Ovary (tissue), 9 donors: ENCODE data around the gene MMP10. TPM values are rescaled to one million over a fixed set of nuclear protein-coding genes. Genes with fewer than 3 reads are reported as not detected.

Experiments
- DNase-seq, 5 donors: peaks; one replicate each; pipeline ENCODE4 v3.0.0-alpha.2; 2019 to 2020
- H3K27ac ChIP-seq, 2 donors: fragments of 200-600 bp; one replicate each; pipeline versions ENCODE4 v1.5.1 to v1.8.0; 2019 to 2022
- H3K27me3 ChIP-seq: fragments of 200-600 bp; one replicate; pipeline ENCODE4 v1.8.0; 2022
- H3K36me3 ChIP-seq: fragments of 200-600 bp; sonication (generic); one replicate; pipeline ENCODE4 v1.5.1; 2019
- H3K4me1 ChIP-seq: one replicate; pipeline ENCODE4 v1.8.1; 2013; ENCODE audit warnings: mild to moderate bottlenecking, moderate library complexity; ENCODE audit not compliant: insufficient read depth
- H3K4me3 ChIP-seq: fragments of 200-600 bp; sonication (generic); one replicate; pipeline ENCODE4 v1.5.1; 2017
- H3K9me3 ChIP-seq, 2 donors: fragments of 200-600 bp in 1 of 2; sonication (generic) in 1 of 2; one replicate each; pipeline versions ENCODE4 v1.5.1 to v1.8.1; 2013 to 2019; ENCODE audit warnings: mild to moderate bottlenecking in 1 of 2, moderate library complexity in 1 of 2
- EP300 ChIP-seq: sonication (generic); formaldehyde crosslinking; IDR thresholded peaks from one replicate; pipeline ENCODE4 v1.6.1; 2017; ENCODE audit warnings: antibody characterized with exemption
- POLR2A ChIP-seq: fragments of 450-650 bp; IDR thresholded peaks from one replicate; pipeline ENCODE4 v1.6.1; 2017; ENCODE audit warnings: antibody characterized with exemption, mild to moderate bottlenecking, moderate library complexity
- WGBS, 3 donors: extraction: QIAGEN DNeasy Blood & Tissue Kit in 1 of 3; methylation state at CpG; one replicate each; pipeline versions ENCODE4 v1.1.5 to v1.1.7; 2013 to 2017; 5-methylcytosine and 5-hydroxymethylcytosine counted together
- intact Hi-C, 4 donors: fragments of 100-400 bp; cut with DNase I; formaldehyde crosslinking; loops; one replicate each; pipeline versions ENCODE4 v1.11.0 to v1.15.1; 2022 to 2023
- polyA plus RNA-seq, 2 donors: library from polyadenylated mRNA; stranded (reverse); fragments of 200-250 nt in 1 of 2; fragments of 350-450 nt in 1 of 2; fragmentation: Illumina TruSeq in 1 of 2; extraction: RNeasy Lipid Tissue Mini Kit (QIAGEN cat#74804) in 1 of 2; gene quantifications; one replicate each; pipeline ENCODE4 v1.2.3, GENCODE V29; 2013 to 2014
- total RNA-seq, 7 donors: library from RNA; depleted of rRNA in 2 of 7; stranded (reverse); fragments of >200 nt in 2 of 7; fragmentation: NEBNext Ultra II Directional in 3 of 7; extraction: Animal tissue kit (Norgen Biotek cat#: 25700) in 3 of 7; gene quantifications; one replicate each; pipeline versions ENCODE4 v1.1.0 to v1.2.4, GENCODE V29; 2016 to 2023
- TF ChIP-seq, protein P1 (sequence below), 3 donors: fragments of 450-650 bp in 2 of 3; fragments of 200-600 bp in 1 of 3; IDR thresholded peaks; one replicate each; pipeline versions ENCODE4 v1.5.1 to v1.8.0; 2016 to 2022; ENCODE audit warnings: antibody characterized with exemption in 3 of 3, mild to moderate bottlenecking in 1 of 3
- donor health status: DM: no; HTN: no; CAD: no; lungs with moderate emphysema.
- donor health status: DM: no; HTN: no; CAD: no.
- donor health status: Bipolar disorder and iron deficiency.
- donor health status: DM: yes; HTN: yes; CAD: no.
- donor health status: DM: no; HTN: no; CAD: no.
- donor health status: DM: yes; HTN: yes; CAD: no.

The MMP10 gene
- total and polyA plus RNA-seq, 9 donors, result 0.61 to 1.1 TPM; not detected in 7

DNA sequence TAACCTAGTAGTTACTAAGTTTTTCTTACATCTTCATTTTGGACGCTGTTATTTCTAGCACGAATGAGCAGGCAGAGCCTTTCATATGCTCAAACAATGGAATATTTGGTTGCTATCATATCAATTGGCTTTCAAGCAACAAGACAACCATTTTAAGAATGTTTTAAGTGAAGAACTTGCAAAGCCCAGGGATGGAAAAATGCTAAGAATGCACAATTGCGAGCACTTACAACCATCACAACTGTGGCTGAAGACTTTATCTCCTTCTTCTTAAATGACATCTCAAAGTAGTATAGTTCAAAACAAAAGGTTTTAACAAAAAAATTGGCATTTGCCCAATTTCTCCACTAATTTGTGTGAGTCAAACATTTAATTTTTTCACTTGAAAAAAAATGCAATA, 25.9 kb upstream of the MMP10 start:
- H3K4me1 ChIP-seq, result no peaks in the 10 kb centered on the region
- WGBS, 3 donors, result 17 to 47% (median 27%) methylated on average over 3 of the region's 3 CpGs
- DNase-seq, result no peak
- no peak overlapping the region for H3K27ac ChIP-seq
- H3K27me3 ChIP-seq, result no peaks in the 10 kb centered on the region
- no peaks in the 10 kb centered on the region for H3K9me3 ChIP-seq
- H3K4me3 ChIP-seq, result no peak overlapping the region
- H3K36me3 ChIP-seq, result no peaks in the 10 kb centered on the region
- intact Hi-C loops, result no loop called here
- TF ChIP-seq EP300, result no peak
- TF ChIP-seq POLR2A, result no peak
- TF ChIP-seq, protein P1, sequence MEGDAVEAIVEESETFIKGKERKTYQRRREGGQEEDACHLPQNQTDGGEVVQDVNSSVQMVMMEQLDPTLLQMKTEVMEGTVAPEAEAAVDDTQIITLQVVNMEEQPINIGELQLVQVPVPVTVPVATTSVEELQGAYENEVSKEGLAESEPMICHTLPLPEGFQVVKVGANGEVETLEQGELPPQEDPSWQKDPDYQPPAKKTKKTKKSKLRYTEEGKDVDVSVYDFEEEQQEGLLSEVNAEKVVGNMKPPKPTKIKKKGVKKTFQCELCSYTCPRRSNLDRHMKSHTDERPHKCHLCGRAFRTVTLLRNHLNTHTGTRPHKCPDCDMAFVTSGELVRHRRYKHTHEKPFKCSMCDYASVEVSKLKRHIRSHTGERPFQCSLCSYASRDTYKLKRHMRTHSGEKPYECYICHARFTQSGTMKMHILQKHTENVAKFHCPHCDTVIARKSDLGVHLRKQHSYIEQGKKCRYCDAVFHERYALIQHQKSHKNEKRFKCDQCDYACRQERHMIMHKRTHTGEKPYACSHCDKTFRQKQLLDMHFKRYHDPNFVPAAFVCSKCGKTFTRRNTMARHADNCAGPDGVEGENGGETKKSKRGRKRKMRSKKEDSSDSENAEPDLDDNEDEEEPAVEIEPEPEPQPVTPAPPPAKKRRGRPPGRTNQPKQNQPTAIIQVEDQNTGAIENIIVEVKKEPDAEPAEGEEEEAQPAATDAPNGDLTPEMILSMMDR (IDR thresholded peaks at IDR 0.05), result no peak

DNA sequence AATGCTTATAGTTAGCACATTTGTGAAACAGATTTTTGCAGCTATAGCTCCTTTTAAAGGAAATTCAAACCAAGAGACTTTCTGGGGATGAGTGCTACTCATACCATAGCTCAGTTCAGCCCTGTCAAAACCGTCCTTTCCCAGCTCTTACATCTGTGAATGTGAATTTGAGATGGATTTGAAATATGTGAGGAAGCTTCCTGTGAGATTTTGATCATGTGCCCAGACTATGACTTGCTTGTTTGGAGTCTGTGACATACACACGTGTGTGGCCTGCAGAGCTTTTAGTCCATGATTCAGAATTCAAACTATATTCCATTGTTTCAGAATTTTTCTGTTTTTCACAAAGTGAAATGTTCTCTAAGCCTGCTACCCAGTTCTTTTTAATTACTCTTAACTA, 21.9 kb upstream of the MMP10 start:
- Histone ChIP-seq H3K36me3 (no peaks in the 10 kb centered on the region), H3K4me1 (no peaks in the 10 kb centered on the region), H3K27me3 (no peaks in the 10 kb centered on the region), H3K27ac (no peak overlapping the region), H3K4me3 (no peak overlapping the region), H3K9me3 (no peaks in the 10 kb centered on the region)
- no peak for DNase-seq
- no peak for TF ChIP-seq POLR2A
- no peak for TF ChIP-seq EP300
- TF ChIP-seq, protein P1 (IDR thresholded peaks at IDR 0.05), result no peak
- WGBS, 3 donors, result 48 to 57% (median 55%) methylated on average over 2 of the region's 2 CpGs
- intact Hi-C loops, result no loop called here

DNA sequence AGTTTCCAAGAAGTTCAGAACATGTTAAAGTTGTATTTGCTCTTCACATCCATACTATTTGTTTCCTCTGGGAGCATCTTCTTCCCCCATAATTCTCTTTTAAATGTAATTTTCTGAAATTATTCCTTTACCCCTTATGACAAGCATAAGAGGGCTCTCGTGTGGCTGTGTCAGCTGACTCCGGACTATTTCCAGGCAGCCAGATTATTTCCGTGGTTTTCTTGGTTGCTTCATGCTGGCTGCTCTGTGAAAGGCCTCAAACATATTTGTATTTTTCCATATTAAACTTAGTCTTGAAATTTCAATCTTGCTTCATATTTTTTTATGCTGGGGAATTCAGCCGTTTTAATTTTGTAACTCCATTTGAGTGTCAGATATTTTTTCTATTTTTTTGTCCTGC, 20.3 kb upstream of the MMP10 start:
- H3K27ac ChIP-seq, result no peak overlapping the region

DNA sequence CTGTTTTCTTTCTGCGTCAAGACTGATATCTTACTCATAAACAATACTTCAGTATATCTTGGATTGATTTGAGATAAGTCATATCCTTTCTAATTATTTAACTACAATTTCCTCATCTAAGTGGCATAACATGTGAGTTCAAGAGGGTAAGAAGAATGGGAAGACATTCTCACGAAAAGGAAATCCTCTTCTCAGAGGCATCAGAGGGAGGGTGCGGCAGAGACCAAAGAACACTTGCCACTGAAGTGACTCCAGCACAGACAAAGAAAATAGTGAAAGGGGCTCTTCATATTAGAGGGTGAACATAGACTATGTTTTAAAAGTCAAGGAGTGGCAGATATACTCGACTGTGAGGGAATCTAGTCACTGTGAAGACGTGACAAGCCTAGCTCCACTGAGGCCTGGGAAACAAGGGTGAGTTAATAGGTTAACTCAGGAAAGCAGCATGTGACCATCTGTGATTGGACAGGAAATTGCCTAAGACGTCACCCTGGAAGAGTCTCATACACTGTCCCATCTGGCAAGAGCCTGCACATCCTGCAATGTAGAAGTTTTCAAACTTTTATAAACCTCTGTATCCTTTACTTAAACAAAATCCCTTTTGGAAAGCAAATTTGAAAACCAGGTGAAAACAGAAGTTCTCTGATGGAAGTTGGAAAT, 19.4 kb upstream of the MMP10 start:
- H3K27ac ChIP-seq, result no peak overlapping the region
- TF ChIP-seq POLR2A (no peak), EP300 (no peak)
- TF ChIP-seq, protein P1 (IDR thresholded peaks at IDR 0.05), result no peak
- no peaks in the 10 kb centered on the region for H3K4me1 ChIP-seq
- H3K36me3 ChIP-seq, result no peaks in the 10 kb centered on the region
- intact Hi-C loops, result no loop called here
- no peaks in the 10 kb centered on the region for H3K27me3 ChIP-seq
- no peak overlapping the region for H3K4me3 ChIP-seq
- no peaks in the 10 kb centered on the region for H3K9me3 ChIP-seq
- DNase-seq, result no peak
- WGBS, 3 donors, result 64 to 69% (median 67%) methylated on average over 6 of the region's 6 CpGs

More for the DNA sequence above, 20.3 kb upstream of the MMP10 start:
- intact Hi-C loops, result no loop called here
- TF ChIP-seq, protein P1 (IDR thresholded peaks at IDR 0.05), result no peak
- TF ChIP-seq POLR2A (no peak), EP300 (no peak)
- no peaks in the 10 kb centered on the region for H3K4me1 ChIP-seq
- H3K9me3 ChIP-seq, result no peaks in the 10 kb centered on the region
- no peak for DNase-seq
- no peak overlapping the region for H3K4me3 ChIP-seq
- H3K27me3 ChIP-seq, result no peaks in the 10 kb centered on the region
- WGBS, 3 donors, result 67 to 75% (median 73%) methylated on average over 4 of the region's 4 CpGs
- H3K36me3 ChIP-seq, result no peaks in the 10 kb centered on the region
